GM12878 (cell line): ENCODE data around the gene PIMREG.

Source experiments
- CTCF ChIP-seq, 3 experiments: IDR thresholded peaks in 2 of 3; conservative IDR thresholded peaks in 1 of 3; 2 replicates each; pipeline ENCODE4 v1.5.1; 2011; ENCODE audit warnings: low read depth in 3 of 3, low read length in 3 of 3, mild to moderate bottlenecking in 3 of 3, control low read depth in 2 of 3, moderate library complexity in 2 of 3, inconsistent platforms in 1 of 3, mixed read lengths in 1 of 3; ENCODE audit not compliant: control insufficient read depth in 2 of 3, insufficient read depth in 1 of 3; ENCODE audit errors: extremely low read depth in 1 of 3
- EP300 ChIP-seq, 2 experiments: fragments of 150-350 bp in 1 of 2; IDR thresholded peaks; 2 replicates each; pipeline ENCODE4 v1.6.1; 2011 to 2012; ENCODE audit warnings: low read depth in 2 of 2, low read length in 2 of 2, borderline replicate concordance in 1 of 2, improper control_type of control experiment in 1 of 2, inconsistent platforms in 1 of 2; ENCODE audit not compliant: control insufficient read depth in 1 of 2
- EZH2 ChIP-seq: IDR thresholded peaks from 2 replicates; pipeline ENCODE4 v1.6.1; 2012; ENCODE audit warnings: low read depth, mild to moderate bottlenecking, control low read depth, inconsistent platforms, low read length, borderline replicate concordance; ENCODE audit not compliant: control insufficient read depth
- SREBF2 ChIP-seq: IDR thresholded peaks from 2 replicates; pipeline ENCODE4 v1.6.1; 2012; ENCODE audit warnings: mild to moderate bottlenecking, low read length
- SRF ChIP-seq, 2 experiments: IDR thresholded peaks; 2 replicates each; pipeline ENCODE4 v1.6.1; 2011; ENCODE audit warnings: low read depth in 2 of 2, low read length in 2 of 2, mild to moderate bottlenecking in 1 of 2, moderate library complexity in 1 of 2
- TAF1 ChIP-seq: IDR thresholded peaks from 2 replicates; pipeline ENCODE4 v1.6.1; 2011; ENCODE audit warnings: mild to moderate bottlenecking, low read depth, low read length, borderline replicate concordance
- TF ChIP-seq, protein P1 (sequence below): fragments of 450-650 bp; formaldehyde crosslinking; IDR thresholded peaks from 2 replicates; pipeline ENCODE4 v1.4.0; 2020; ENCODE audit warnings: mild to moderate bottlenecking, moderate library complexity
- TF ChIP-seq, protein P2 (sequence below): fragments of 450-650 bp; IDR thresholded peaks from 2 replicates; pipeline ENCODE4 v1.6.1; 2017; ENCODE audit warnings: low read depth, mild to moderate bottlenecking, moderate library complexity

GRCh38 chr17:6398955-6399354 is 45.3 kb upstream of the PIMREG start:
- TF ChIP-seq EZH2, result no peak
- TF ChIP-seq SREBF2, result no peak
- no peak for TF ChIP-seq EP300 (IDR thresholded peaks at IDR 0.05; ENCODE audit: borderline replicate concordance in 1 of 2, control insufficient read depth in 1 of 2, low read depth in 2 of 2, low read length in 2 of 2)
- TF ChIP-seq, protein P1, sequence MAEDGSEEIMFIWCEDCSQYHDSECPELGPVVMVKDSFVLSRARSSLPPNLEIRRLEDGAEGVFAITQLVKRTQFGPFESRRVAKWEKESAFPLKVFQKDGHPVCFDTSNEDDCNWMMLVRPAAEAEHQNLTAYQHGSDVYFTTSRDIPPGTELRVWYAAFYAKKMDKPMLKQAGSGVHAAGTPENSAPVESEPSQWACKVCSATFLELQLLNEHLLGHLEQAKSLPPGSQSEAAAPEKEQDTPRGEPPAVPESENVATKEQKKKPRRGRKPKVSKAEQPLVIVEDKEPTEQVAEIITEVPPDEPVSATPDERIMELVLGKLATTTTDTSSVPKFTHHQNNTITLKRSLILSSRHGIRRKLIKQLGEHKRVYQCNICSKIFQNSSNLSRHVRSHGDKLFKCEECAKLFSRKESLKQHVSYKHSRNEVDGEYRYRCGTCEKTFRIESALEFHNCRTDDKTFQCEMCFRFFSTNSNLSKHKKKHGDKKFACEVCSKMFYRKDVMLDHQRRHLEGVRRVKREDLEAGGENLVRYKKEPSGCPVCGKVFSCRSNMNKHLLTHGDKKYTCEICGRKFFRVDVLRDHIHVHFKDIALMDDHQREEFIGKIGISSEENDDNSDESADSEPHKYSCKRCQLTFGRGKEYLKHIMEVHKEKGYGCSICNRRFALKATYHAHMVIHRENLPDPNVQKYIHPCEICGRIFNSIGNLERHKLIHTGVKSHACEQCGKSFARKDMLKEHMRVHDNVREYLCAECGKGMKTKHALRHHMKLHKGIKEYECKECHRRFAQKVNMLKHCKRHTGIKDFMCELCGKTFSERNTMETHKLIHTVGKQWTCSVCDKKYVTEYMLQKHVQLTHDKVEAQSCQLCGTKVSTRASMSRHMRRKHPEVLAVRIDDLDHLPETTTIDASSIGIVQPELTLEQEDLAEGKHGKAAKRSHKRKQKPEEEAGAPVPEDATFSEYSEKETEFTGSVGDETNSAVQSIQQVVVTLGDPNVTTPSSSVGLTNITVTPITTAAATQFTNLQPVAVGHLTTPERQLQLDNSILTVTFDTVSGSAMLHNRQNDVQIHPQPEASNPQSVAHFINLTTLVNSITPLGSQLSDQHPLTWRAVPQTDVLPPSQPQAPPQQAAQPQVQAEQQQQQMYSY (CRISPR knock-in tag), result no peak
- TF ChIP-seq, protein P2, sequence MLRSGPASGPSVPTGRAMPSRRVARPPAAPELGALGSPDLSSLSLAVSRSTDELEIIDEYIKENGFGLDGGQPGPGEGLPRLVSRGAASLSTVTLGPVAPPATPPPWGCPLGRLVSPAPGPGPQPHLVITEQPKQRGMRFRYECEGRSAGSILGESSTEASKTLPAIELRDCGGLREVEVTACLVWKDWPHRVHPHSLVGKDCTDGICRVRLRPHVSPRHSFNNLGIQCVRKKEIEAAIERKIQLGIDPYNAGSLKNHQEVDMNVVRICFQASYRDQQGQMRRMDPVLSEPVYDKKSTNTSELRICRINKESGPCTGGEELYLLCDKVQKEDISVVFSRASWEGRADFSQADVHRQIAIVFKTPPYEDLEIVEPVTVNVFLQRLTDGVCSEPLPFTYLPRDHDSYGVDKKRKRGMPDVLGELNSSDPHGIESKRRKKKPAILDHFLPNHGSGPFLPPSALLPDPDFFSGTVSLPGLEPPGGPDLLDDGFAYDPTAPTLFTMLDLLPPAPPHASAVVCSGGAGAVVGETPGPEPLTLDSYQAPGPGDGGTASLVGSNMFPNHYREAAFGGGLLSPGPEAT, result no peak
- no peak for TF ChIP-seq CTCF (IDR thresholded peaks at IDR 0.05 in 2 of 3, conservative IDR thresholded peaks at IDR 0.05 in 1 of 3; ENCODE audit: control insufficient read depth in 2 of 3, extremely low read depth in 1 of 3, insufficient read depth in 1 of 3, low read depth in 3 of 3, low read length in 3 of 3)
- TF ChIP-seq TAF1, result no peak
- no peak for TF ChIP-seq SRF (IDR thresholded peaks at IDR 0.05; ENCODE audit: low read depth in 2 of 2, low read length in 2 of 2)
